Subcutaneous abdominal adipose tissue (tissue), 5 donors: ENCODE measurements around the gene GSE1.

Experiments
- H3K27ac ChIP-seq: one replicate; pipeline ENCODE4 v1.7.0; 2013; ENCODE audit warnings: low read depth, mild to moderate bottlenecking, inconsistent platforms, low read length, moderate library complexity
- H3K27me3 ChIP-seq, 5 donors: one replicate each; pipeline ENCODE4 v1.7.0; 2013; ENCODE audit warnings: low read length in 5 of 5, inconsistent platforms in 1 of 5; ENCODE audit not compliant: control insufficient read depth in 5 of 5, insufficient read depth in 4 of 5
- H3K36me3 ChIP-seq, 5 donors: one replicate each; pipeline ENCODE4 v1.7.0; 2013; ENCODE audit warnings: low read length in 5 of 5; ENCODE audit not compliant: control insufficient read depth in 5 of 5, insufficient read depth in 5 of 5
- H3K4me1 ChIP-seq, 5 donors: one replicate each; pipeline ENCODE4 v1.7.0; 2013; ENCODE audit warnings: low read length in 5 of 5, mild to moderate bottlenecking in 3 of 5, moderate library complexity in 1 of 5; ENCODE audit not compliant: control insufficient read depth in 5 of 5, insufficient read depth in 5 of 5
- H3K4me3 ChIP-seq, 5 donors: one replicate each; pipeline ENCODE4 v1.7.0; 2013; ENCODE audit warnings: low read length in 5 of 5, low read depth in 1 of 5
- H3K9ac ChIP-seq, 5 donors: one replicate each; pipeline ENCODE4 v1.7.0; 2013; ENCODE audit warnings: low read length in 5 of 5, mild to moderate bottlenecking in 4 of 5, moderate library complexity in 3 of 5
- H3K9me3 ChIP-seq, 5 donors: one replicate each; pipeline ENCODE4 v1.7.0; 2013; ENCODE audit warnings: low read length in 5 of 5; ENCODE audit not compliant: control insufficient read depth in 5 of 5
- donor health status: healthy.
- donor health status: healthy.
- donor health status: healthy.
- donor health status: healthy.
- donor health status: healthy.

The GSE1 gene

DNA sequence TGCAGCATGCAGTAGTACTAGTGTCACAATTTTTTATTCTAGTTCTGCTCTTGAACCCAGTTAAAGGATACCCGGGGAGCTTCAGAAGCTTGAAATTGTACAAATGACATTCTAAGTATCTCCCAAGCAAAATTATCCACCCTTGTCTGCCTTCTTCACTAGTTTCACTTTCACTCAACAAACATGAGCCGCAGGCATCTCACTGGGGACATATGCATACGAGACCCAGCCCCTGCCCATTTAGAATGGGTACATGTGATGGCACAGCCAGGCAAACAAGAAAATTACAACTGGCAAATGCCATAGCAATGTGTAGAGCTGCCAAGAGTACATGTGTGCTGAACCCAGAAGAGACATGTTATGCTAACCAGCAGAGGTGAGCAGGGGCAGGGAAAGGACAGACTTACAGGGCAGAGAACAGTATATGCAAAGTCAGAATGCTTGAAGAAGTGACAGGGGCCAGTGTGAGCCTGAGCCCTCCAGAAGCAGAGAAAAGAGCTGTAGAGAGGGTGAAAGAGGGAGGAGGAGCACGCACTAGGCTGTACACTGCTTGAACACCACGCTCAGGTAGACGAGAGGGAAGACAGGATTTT, 67.3 kb downstream of the GSE1 start:
- H3K4me1 ChIP-seq = peaks cover 0 to 7% (median 0%) of the 10 kb centered on the region in 5 donors
- H3K9me3 ChIP-seq = no peaks in the 10 kb centered on the region
- H3K9ac ChIP-seq = no peak overlapping the region
- no peak overlapping the region for H3K27ac ChIP-seq
- no peaks in the 10 kb centered on the region for H3K27me3 ChIP-seq
- H3K4me3 ChIP-seq = no peak overlapping the region
- H3K36me3 ChIP-seq = peaks cover 0 to 32% (median 5%) of the 10 kb centered on the region in 5 donors

DNA sequence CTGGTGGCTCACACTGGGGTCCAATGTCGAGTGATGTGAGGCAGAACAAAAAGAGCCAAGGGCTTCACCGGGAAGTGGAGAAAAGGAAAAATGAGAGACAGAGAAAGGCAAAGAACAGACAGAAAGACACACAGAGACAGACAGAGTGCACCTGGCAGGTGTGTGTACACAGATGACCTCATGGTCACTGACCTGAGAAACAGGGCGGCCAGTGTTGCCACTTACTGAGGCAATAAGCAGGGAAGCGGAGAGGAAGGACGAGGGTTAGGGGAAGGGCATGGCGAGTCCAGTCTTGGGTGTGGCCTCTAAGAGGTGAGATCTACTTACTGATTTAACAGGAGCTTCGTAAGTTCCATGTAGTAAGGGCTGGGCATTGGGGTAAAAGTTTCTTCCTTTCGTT, 68.1 kb downstream of the GSE1 start:
- Histone ChIP-seq H3K4me1 (peaks cover 0 to 7% (median 0%) of the 10 kb centered on the region in 5 donors), H3K9me3 (no peaks in the 10 kb centered on the region), H3K27me3 (no peaks in the 10 kb centered on the region), H3K9ac (no peak overlapping the region), H3K36me3 (peaks cover 0 to 24% (median 4%) of the 10 kb centered on the region in 5 donors), H3K27ac (no peak overlapping the region), H3K4me3 (no peak overlapping the region)

DNA sequence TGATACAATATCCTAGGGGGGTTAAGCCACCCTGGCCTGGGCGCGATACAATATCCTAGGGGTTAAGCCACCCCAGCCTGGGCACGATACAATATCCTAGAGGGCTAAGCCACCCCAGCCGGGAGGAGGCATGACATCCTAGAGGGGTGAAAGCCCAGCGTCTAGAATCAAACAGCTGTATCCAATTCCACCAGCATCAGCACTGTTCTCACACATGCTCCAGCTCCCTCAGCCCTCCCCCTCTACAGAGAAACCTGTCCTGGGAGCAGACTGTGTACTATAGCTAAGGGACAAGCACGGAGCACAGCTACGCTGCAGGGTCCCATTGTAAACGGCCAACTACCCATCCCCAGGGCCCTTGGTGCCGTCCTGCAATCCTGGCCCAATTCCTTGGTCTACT, 69.4 kb downstream of the GSE1 start:
- H3K36me3 ChIP-seq = peaks cover 0 to 15% (median 0%) of the 10 kb centered on the region in 5 donors
- H3K27ac ChIP-seq = no peak overlapping the region
- no peak overlapping the region for H3K9ac ChIP-seq
- peaks cover 0 to 7% (median 0%) of the 10 kb centered on the region in 5 donors for H3K4me1 ChIP-seq
- H3K4me3 ChIP-seq = no peak overlapping the region
- no peaks in the 10 kb centered on the region for H3K9me3 ChIP-seq
- no peaks in the 10 kb centered on the region for H3K27me3 ChIP-seq

DNA sequence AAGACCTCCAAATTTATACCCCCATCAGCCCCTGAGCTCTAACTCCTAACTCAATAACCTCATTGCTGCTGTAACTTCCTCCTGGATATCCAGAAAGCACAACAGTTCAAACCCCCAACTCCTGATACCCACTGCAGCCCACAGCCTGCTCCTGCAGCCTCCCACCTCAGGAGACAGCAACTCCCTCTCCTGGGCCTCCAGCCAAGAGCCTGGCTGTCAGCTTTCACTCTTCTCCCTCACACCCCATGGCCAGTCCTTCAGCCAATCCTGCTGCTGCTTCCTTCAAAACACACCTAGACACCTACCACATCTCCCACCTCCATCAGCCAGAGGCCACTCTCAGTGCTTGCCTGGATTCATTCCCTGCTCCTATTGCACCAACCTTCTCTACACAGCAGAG, 70.2 kb downstream of the GSE1 start:
- no peaks in the 10 kb centered on the region for H3K27me3 ChIP-seq
- H3K9me3 ChIP-seq = no peaks in the 10 kb centered on the region
- H3K27ac ChIP-seq = no peak overlapping the region
- no peak overlapping the region for H3K4me3 ChIP-seq
- H3K4me1 ChIP-seq = peaks cover 0 to 9% (median 4%) of the 10 kb centered on the region in 5 donors
- H3K36me3 ChIP-seq = peaks cover 0 to 7% (median 0%) of the 10 kb centered on the region in 5 donors
- no peak overlapping the region for H3K9ac ChIP-seq

DNA sequence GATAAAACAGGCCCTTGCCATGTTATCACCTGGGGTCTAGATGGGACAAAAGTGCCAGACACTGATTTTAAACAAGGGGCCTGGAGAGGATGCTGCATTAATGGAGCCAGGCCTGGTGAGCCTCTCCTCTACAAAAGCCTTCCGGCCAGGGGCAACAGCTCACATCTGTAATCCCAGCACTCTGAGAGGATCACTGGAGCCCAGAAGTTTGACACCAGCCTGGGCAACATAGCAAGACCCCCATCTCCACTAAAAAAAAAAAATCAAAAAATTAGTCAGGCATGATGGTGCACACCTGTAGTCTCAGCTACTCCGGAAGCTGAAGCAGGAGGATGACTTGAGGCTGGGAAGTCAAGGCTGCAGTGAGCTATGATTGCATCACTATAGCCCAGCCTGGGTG, 72.1 kb downstream of the GSE1 start:
- Histone ChIP-seq H3K9me3 (no peaks in the 10 kb centered on the region), H3K36me3 (no peaks in the 10 kb centered on the region), H3K27ac (no peak overlapping the region), H3K4me1 (peaks cover 0 to 19% (median 12%) of the 10 kb centered on the region in 5 donors), H3K4me3 (no peak overlapping the region), H3K9ac (no peak overlapping the region), H3K27me3 (no peaks in the 10 kb centered on the region)

DNA sequence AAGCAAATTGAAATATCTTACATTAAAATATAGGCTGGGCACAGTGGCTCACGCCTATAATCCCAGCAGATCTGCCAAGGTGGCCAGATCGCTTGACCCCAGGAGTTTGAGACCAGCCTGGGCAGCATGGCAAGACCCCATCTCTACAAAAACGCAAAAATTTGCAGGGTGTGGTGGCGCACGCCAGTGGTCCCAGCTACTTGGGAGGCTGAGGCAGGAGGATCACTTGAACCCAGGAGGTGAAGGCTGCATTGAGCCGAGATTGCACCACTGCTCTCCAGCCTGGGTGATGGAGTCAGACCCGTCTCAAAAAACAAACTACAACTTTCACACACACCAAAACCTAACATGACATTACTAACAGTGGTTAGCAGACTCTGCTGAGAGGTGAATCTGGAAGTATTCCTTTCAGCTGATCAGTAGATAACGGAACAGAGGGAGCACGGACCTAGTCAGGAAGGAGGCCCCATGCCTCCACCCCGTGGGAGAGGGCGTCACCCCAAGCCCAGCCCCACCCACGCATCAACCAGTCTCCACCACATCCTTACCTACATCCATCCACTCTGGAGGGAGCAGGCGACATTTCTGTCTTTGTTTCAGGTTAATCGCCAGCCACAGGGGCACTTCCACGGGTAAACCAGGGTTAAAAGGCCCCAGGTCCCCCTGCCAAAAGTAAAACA, 73.9 kb downstream of the GSE1 start:
- Histone ChIP-seq H3K36me3 (no peaks in the 10 kb centered on the region), H3K27ac (no peak overlapping the region), H3K9ac (no peak overlapping the region), H3K4me1 (peaks cover 0 to 15% (median 12%) of the 10 kb centered on the region in 5 donors), H3K9me3 (no peaks in the 10 kb centered on the region), H3K27me3 (peaks cover 0 to 4% (median 0%) of the 10 kb centered on the region in 5 donors), H3K4me3 (no peak overlapping the region)

DNA sequence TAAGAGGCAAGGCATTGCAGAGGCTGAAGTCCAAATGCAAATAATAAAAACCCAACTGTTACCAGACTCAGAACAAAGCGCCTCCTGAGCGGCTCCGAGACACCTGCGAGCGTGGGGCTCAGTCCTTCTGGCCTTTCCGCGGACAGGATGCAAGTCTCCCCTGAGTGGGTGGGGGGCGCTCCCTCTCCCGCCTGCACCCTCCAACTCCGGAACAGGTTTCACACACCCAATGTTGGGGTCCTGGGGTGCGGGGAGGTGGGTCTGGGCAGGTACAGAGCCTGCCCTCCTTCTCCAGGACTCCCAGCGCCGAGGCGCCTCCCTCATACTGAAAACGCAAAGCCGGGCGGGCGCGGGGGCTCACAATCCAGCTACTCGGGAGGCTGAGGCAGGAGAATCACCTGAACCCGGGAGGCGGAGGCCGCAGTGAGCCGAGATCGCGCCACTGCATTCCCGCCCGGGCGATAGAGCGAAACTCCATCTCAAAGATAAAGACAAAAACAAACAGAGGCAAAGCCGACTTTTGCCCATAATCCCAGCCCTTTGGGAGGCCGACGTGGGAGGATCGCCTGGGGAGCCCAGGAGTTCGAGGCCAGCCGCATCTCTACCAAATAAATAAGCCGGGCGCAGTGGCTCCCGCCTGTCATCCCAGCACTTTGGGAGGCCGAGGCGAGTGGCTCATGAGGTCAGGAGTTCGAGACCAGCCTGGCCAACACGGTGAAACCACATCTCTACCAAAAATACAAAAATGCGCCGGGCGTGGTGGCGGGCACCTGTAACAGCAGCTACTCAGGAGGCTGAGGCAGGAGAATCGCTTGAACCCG, 74.7 kb downstream of the GSE1 start:
- Histone ChIP-seq H3K27me3 (peaks cover 0 to 4% (median 0%) of the 10 kb centered on the region in 5 donors), H3K36me3 (no peaks in the 10 kb centered on the region), H3K4me3 (peak overlapping the region in 3 of 5 donors; percentile 64 to 70 (median 65)), H3K27ac (no peak overlapping the region), H3K9ac (peak overlapping the region in 2 of 5 donors; percentile 32 to 40), H3K4me1 (peaks cover 0 to 15% (median 12%) of the 10 kb centered on the region in 5 donors), H3K9me3 (no peaks in the 10 kb centered on the region)

DNA sequence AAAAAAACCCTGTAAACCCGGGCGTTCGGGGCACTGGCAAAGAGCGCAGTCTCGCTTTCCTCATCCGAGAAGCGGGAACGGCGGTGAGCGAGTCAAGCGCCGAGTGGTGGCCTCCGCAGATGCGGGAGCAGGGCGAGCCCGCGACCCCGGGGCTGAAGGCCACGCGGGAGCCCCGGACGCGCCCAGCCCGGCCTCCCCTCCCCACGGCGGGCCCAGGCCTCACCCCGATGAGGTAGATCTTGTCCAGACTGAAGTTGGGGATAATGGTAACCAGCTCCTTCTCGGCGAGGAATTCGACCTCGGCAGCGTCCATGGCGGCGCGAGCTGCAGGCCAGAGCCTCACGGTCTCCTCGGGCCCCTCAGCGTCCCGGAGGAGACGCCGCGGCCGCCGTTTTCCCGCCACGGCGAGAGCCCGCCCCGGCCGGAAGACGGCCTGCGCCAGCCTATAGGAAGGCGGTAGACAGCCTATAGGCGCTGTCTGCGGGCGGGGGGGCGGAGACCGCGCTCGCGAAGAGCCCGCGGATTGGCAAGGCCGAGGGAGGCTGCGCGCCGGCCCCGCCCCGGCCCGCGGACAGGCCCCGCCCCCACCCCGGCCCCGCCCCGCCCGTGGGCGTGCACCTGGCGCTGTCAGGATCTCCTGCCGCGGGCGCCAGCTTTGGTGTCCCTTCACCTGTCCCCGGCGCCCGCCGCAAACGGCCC, 75.6 kb downstream of the GSE1 start, which contains the start of gene GINS2:
TSS of gene GINS2 (minus strand) at position 369 of the 699 bp plus-strand sequence. CDS start at position 313, 56 bp downstream.
- Histone ChIP-seq H3K9me3 (no peaks in the 10 kb centered on the region), H3K4me3 (peak within 1 kb of the TSS; percentile 40 to 71 (median 65)), H3K36me3 (no peaks in the 10 kb centered on the region), H3K4me1 (peaks cover 0 to 15% (median 12%) of the 10 kb centered on the region in 5 donors), H3K27ac (no peak within 1 kb of the TSS), H3K27me3 (peaks cover 0 to 4% (median 0%) of the 10 kb centered on the region in 5 donors), H3K9ac (peak within 1 kb of the TSS in 4 of 5 donors; percentile 32 to 69 (median 48))

DNA sequence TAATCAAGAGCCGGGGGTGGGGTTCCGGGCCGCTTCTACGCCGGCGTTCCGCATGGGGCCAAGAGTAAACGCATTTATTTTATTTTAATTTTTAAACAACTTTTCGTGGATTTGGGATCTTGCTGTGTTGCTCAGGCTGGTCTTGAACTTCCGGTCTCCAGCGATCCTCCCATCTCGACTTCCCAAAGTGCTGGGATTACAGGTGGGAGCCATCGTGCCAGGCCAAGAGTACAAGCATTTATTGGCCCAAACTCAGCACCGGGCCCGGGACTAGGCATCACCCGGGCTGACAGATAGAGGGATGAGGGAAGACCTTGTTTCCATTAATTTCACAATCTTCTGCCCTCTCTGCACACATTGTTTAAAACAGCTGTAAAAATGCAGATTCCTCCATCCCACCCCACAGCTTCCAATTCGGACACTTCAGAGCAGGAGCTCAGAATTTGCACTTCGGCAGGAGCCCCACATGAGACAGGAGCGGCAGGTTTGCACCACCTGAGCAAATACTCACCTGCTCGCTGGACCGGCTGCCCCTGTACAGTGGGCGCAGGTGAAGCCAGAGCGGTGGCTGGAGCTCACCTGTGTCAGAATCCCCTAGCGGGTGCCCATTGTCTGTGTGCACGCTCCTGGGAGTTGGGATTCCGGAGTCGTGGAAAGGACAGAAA, 76.3 kb downstream of the GSE1 start:
- Histone ChIP-seq H3K36me3 (no peaks in the 10 kb centered on the region), H3K4me3 (peak overlapping the region; percentile 40 to 62 (median 53)), H3K9me3 (no peaks in the 10 kb centered on the region), H3K27ac (no peak overlapping the region), H3K9ac (peak overlapping the region in 1 of 5 donors; percentile 47), H3K27me3 (peaks cover 0 to 4% (median 0%) of the 10 kb centered on the region in 5 donors), H3K4me1 (peaks cover 0 to 15% (median 12%) of the 10 kb centered on the region in 5 donors)
